ENCODE data around the gene BCL2A1. TPM values are rescaled to one million over a fixed set of nuclear protein-coding genes. Genes with fewer than 3 reads are reported as not detected.
"Not testable (repeated sequence)": the region's sequence is repeated elsewhere in the genome, so short reads cannot be mapped to it uniquely, and the experiment has no call there.

BCL2A1 gene
- total RNA-seq, 1 donor from 2014 or later: 0.26 TPM

DNA sequence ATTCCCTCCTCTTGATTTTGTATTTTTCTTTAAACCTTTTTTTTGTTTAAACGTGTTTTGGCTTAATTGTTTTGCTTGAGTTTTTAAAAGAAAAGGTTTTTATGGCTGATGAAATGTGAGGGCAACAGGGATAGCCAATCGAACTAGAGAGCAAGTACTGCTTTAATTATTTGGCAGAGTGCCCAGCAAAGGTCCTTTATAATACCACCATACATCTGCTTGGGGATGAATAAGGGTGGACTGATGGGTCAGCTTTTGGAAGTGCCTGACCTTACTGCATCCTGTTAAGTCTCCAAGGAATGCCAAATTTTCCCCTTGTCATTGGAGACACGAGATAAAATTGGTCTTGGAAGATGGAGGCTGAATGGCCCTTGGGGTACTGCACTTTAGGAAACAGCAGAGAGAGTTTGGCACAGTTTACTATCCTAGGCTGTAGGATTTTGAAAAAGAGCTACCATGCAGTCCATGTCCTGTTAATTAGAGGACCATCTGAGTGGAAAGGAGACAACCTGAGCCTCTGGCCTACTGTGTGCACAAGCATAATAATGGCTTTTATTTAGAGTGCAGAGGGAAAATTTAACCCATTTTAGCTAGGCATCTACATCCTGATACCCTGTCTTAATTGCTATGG, 54.4 kb downstream of the BCL2A1 start:
- no peak for FAIRE-seq
- Histone ChIP-seq H3K36me3 (ENCODE audit: control insufficient read depth, insufficient read depth, low read length) (peaks cover 3% of the 10 kb centered on the region), H3K27me3 (ENCODE audit: control insufficient read depth, insufficient read depth, low read length) (no peaks in the 10 kb centered on the region), H3K4me3 (ENCODE audit: low read depth, low read length) (no peak overlapping the region)
- TF ChIP-seq, protein P1, sequence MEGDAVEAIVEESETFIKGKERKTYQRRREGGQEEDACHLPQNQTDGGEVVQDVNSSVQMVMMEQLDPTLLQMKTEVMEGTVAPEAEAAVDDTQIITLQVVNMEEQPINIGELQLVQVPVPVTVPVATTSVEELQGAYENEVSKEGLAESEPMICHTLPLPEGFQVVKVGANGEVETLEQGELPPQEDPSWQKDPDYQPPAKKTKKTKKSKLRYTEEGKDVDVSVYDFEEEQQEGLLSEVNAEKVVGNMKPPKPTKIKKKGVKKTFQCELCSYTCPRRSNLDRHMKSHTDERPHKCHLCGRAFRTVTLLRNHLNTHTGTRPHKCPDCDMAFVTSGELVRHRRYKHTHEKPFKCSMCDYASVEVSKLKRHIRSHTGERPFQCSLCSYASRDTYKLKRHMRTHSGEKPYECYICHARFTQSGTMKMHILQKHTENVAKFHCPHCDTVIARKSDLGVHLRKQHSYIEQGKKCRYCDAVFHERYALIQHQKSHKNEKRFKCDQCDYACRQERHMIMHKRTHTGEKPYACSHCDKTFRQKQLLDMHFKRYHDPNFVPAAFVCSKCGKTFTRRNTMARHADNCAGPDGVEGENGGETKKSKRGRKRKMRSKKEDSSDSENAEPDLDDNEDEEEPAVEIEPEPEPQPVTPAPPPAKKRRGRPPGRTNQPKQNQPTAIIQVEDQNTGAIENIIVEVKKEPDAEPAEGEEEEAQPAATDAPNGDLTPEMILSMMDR (IDR thresholded peaks at IDR 0.05; ENCODE audit: insufficient read depth, low read length, severe bottlenecking): no peak
- DNase-seq (ENCODE audit: low read depth): no peak

DNA sequence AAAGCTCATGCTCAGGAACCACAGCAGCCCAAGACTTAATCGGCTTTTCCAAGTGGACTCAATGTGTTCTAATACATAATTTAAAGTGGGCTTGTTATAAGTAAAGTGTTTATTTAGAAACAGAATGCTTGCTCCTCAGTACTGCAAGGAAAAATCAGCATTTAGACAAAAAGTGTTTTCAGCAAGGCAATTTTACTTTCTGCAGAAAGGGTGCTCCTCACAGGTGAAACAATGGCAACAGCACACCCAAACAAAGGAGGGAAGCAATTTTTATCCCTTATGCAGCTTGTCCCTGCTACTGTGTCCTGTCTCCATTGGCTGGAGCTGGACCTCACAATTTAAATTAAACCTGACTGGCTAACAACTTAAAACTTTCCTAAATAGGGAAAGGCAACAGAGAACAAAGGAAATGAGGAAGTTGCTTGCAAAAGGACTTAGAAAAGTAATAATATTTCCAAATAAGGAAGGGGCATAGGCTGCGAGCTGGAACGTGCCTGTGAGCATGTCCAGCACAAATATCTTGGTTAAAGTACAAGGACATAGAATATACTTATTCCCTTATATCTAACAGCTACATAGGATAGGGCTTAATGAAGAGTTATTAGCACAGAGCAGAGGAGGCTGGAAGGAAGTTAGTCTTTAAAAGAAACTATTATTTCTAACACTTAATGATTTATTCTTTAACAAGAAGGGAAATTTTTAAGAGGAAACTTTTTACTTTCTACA, 55.1 kb downstream of the BCL2A1 start:
- not testable (repeated sequence) for H3K27me3 ChIP-seq (ENCODE audit: control insufficient read depth, insufficient read depth, low read length); H3K4me3 ChIP-seq (ENCODE audit: low read depth, low read length); H3K36me3 ChIP-seq (ENCODE audit: control insufficient read depth, insufficient read depth, low read length); FAIRE-seq; DNase-seq (ENCODE audit: low read depth)

DNA sequence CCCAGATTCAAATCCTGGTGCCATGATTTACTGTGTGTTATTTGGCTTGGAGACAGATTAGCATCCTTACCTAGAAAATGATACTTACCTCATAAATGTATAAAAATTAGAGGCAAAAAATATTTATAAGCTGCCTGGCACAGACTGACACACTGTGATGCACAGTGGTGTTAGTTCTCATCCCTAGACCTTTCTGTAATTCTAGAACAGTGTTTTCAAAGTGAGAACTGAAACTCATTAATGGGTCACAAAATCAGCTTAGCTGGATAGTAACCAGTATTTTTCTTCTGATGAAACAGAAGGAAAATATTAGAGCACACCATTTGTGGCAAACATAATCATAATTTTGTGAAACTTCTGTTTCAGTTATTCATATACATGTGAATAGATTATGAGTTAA, 56.3 kb downstream of the BCL2A1 start:
- TF ChIP-seq, protein P1 (IDR thresholded peaks at IDR 0.05; ENCODE audit: insufficient read depth, low read length, severe bottlenecking): no peak
- no peaks in the 10 kb centered on the region for H3K27me3 ChIP-seq (ENCODE audit: control insufficient read depth, insufficient read depth, low read length)
- no peak for DNase-seq (ENCODE audit: low read depth)
- FAIRE-seq: no peak
- peaks cover 2% of the 10 kb centered on the region for H3K36me3 ChIP-seq (ENCODE audit: control insufficient read depth, insufficient read depth, low read length)
- H3K4me3 ChIP-seq (ENCODE audit: low read depth, low read length): no peak overlapping the region

Other genes starting within 250 kb of the BCL2A1 start
- gene MTHFS, start 74.2 kb downstream of the BCL2A1 start, total RNA-seq: 32.5 and 33.4 TPM in 2 replicates
- gene ZFAND6, start 88.5 kb upstream of the BCL2A1 start, total RNA-seq: 186 and 218 TPM in 2 replicates
- 21.6 and 23.4 TPM in 2 replicates for gene FAH, start 181.8 kb upstream of the BCL2A1 start, total RNA-seq

All from bronchial epithelial cell (primary cell).